NCI-H2227 (cell line): ENCODE measurements around the gene ZDHHC3.

ENCODE experiments used
- DNase-seq: peaks from one replicate; lab custom pipeline; 2025; ENCODE audit not compliant: unreplicated experiment; lab: John Stamatoyannopoulos, UW

ZDHHC3 gene

DNA sequence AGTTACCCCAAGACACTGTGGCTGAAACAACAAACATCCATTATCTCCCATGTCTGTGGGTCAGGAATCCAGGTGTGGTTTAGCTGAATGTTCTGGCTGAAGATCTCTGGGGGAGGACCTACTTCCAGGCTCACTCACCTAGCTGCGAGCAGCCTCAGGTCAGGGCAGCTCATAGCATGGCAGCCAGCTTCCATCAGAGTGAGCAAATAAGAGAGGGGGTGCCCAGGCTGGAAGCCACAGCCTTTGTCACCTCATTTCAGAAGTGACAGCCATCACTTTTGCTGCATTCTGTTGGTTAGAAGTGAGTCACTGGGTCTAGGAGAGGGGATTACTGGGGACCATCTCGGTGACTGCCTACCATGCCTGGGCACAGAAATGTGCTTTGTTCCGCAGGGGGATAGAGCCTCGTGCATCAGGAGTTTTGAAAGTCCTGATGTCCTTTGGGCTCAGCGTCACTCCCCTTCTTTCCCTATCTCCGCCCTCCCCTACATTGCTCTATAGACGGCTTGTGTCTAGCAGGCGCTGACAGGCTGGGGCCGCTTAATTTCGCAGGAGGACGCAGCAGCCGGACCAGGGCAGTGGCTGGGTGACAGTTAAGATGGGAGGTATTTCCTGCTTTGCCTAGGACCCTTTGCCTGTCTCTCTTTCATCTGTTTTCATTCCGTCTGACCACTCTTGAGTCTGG, 76.1 kb downstream of the ZDHHC3 start:
- no peak for DNase-seq

DNA sequence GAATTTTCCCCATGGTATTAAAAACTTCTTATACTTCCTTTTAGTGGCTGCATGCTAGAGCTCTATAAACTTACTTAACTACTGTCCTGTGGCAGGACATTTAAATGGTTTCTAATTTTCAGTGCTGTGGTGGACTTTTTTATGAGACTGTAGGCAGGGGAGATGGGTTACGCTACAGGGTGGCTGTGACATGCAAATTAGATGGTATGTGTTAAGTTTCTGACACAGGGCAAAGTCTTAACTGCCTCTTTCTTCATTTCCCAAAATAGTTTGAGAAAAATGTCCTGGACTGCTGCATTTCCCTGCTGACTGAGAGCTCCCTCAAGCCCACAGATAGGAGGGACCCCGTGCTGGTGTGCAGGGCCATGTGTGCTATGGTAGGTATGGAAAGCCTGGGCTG, 79.5 kb downstream of the ZDHHC3 start:
- DNase-seq = no peak

DNA sequence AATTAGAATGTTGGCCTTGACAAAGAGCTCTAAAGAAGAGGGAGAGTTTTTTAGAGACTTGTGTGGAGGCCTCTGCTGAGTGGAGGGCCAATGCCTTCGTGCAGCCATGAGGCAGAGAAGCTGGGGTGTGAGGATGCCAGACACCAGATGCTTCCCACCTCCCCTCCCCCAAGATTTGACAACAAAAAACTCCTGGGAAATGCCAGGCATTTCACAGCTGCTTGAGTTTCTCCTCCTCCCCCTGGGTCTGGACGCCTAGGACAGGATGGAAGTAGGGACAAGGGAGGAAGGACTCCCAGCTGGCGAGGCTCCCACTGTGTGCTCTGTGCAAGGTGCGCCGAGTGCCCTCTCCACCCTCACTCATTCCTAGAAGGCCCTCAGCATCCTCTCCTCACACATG, 81.5 kb downstream of the ZDHHC3 start:
- DNase-seq = no peak

DNA sequence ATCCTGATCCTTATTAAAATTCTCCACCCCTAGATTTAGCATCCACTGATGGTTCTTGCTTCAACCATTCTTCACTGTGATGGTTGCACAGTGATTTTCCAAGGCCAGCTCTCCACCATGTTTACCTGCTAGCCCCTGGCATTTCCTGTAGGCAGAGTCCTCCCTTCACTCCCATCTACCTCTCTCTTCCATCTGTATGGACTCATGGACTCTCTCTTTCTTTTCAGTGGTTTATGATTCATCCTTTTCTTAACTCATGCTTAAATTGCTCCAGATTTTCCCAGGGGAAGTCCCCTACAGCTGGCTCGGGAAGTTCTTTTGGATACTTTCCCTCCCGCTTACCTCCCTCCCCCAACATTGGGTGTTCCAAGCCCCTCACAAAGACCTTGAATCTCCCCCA, 82.9 kb downstream of the ZDHHC3 start:
- no peak for DNase-seq

DNA sequence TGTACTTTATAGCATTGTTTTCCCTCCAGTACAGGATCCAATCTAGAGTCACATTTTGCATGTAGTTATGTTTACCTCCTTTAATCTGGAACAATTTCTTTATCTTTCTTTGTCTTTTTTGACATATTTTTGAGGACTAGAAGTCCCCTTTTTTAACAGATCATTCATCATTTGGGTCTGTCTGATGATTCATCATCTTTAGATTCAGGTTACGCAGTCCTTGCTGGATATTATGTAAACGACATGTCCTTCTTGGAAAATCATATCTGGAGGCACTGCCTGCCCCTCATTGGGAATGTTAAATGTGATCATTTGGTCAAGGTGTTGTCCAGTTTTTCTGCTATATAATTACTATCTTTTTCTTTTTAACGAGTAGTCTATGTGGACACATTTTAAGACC, 83.3 kb downstream of the ZDHHC3 start:
- no peak for DNase-seq

DNA sequence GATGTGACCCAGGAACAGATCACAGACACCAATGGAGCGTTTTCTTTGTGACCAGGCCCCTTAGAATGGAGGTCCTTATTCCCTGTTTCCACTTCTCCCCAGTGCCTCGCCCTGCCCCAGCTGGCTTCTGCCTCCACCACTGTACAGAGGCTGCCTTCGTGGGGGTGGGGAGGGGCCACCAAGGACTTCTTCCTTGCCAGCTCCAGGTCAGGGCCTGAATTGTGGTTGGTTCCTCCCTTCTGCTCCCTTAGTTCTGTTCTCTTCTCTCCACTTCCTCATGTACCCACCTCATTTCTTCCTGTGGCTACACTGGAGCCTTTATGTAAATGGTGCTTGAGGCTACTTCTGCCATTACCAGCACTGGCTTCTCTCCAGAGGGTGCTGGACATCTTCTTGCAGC, 85.1 kb downstream of the ZDHHC3 start:
- DNase-seq = no peak

DNA sequence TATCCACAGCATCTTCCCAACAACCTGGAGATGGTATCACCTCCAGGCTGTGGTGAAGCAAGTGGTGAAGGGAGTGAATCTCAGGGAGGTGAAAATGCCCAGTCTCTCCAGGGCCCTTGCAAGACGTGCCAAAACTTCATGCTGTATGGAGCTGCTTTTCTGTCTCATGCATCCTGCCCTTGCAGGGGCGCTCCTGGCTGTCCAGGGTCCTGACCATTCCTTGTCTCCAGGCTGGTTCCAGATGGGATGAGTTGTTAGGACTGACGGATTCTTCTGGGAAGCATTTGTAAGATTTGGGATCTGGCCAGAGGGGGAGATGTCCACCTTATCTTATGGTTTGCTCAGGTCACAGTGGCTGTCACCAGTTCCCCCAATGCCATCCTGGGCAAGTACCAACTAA, 85.7 kb downstream of the ZDHHC3 start:
- DNase-seq = no peak

DNA sequence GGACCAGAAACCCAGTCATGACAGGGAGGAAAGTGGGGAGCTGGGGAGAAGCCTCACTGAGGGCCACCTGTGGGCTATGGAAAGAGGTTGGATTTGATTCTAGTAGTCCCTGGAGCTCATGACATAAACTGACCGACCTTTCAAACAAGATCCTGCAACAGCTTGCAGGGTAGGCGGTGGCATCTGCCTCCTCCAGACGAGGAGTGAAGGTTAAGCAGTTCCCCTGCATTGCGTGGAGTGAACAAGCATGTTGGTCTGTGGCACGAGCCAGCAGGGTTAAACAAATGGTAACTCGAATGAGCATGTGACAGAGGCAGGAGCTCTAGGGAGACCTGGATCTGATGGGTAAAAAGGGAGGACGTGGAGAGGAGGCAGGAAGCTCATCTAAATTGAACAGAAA, 88.9 kb downstream of the ZDHHC3 start:
- DNase-seq = no peak

DNA sequence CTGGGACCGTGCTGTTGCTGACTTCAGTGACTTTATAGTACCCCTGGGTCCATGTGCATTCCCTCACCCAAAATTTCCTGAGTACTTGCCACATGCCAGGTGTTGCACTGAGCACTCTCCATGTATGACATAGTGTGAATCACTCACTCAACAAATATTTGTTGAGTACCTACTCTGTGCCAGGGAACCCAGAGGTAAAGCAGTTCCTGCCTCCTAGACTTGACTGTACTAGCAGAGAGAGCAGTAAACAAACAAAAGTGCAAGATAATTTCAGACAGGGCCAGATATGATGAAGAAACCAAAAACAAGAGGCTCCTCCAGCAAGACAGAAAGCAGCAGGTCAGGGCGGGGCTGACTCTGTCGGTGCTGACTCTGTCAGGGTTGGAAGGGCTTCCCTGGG, 89.4 kb downstream of the ZDHHC3 start:
- no peak for DNase-seq

DNA sequence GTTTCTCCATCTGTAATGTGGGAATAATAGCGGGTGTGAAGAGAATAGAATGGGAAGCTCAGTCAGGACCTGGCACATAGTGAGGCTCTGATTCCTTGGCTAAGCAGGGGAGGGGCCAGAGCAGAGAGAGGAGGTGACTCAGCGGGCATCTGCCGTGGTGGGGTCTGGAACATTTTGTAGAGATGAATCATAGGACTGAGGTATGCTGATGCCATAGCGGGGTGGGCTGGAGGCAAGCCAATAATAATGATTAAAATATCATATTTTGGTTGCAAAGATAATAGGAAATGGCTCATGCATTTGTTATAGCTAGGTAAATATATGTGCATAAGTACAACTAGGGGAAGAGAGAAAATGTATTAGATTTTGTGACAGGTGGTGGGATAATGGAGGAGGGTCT, 90.4 kb downstream of the ZDHHC3 start:
- DNase-seq = no peak

DNA sequence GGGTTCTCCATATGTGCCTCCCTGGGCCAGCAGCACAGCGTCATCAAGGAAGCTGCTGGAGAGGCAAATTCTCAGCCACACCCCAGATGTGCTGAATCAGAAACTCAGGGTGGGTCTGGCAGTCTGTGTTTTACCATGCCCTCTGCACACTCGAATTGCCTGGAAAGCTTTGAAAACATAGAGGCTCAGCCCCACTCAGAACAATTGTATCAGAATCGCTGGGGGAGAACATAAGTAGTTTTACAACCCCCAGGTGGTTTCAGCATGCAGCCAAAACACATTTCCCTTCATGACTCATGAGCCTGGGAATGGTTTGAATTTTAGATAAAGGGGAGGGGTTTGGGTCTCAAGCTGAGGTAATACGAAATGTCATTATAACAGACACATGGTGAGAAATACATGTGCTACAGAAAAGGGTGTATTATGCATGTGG, 92.0 kb downstream of the ZDHHC3 start:
- no peak for DNase-seq

DNA sequence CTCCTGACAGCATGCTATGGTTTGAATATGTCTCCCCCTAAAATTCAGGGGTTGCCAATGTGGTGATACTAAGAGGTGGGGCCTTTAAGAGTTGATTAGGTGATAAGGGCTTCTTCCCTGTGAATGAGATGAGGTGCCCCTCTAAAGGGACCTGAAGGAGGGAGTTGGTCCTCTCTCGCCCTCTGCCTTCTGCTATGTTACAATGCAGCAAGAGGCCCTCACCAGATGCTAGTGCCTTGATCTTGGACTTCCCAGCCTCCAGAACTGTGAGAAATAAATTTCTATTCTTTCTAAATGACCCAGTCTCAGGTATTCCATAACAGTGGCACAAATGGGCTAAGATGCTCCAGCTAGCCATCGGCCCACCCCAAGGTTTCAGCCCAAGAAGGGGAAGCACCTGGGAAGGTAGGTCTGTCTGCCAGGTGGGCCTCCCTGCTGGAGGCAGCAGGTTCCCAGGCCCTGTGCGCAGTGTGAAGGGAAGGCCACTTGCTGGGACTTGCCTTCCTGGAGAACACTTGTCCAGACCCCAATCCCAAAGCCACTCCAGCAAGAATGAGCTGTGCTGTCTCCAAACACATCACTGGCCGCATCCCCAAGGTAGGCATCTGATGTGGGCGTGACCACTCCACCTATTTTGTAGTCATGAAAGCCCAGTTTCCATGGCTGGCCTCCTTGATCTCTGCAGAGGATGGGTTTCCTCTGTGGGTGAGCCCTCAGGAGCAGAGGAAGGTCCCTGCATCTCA, 92.6 kb downstream of the ZDHHC3 start:
- no peak for DNase-seq

DNA sequence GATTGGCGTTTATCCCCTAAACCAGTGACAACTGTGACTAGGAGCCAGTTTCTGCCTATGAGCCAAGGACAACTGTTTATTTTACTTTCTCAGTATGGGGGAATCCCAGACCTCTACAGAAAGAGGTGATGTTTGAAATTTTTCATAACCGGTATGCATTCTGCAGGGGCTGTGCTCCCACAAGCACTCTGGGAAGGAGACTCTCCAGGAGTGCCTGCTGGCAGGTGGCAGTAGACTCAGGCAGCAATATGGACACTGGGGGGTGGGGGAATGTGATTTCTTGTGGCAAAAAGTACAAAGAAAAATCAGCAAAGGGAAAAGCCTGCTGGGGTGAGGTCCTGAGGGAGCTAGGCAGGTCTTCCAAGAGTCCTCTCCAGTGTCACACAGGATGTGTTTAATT, 95.7 kb downstream of the ZDHHC3 start:
- DNase-seq = no peak

DNA sequence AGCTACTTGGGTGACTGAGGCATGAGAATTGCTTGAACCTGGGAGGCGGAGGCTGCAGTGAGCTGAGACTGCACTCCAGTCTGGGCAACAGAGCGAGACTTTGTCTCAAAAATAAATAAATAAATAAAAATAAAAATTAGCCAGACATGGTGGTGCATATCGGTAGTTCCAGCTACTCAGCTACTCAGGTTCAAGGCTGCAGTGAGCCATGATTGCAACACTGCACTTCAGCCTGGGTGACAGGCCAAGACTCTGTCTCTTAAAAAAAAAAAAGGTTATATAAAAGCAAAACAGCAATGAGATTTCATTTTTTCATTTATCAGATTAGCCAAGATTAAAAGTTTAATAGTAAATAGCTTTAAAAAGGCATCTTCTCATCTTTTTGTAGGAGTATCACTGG, 98.6 kb downstream of the ZDHHC3 start:
- DNase-seq = no peak

DNA sequence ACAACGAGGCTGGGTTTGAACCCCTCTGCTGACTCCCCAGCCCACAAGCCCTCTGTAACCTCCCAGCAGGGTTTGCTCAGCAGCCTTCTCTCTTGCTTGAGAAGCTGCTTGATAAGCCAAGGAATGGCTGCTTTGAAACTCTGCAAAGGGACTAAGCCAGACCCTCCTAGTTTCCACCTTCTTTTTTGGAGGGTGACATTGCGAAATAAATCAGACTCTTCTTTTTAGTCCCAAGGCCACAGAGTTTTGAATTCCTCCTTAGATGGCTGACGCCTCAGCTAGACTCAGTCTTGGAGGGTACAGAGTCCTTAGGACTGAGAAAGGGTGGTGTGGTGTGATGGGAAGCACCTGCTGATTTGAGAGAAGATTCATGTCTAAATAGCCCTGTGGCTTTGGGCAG, 100.4 kb downstream of the ZDHHC3 start:
- no peak for DNase-seq
